ENCODE results near the gene SCRT2.
"Not testable (repeated sequence)": the region's sequence is repeated elsewhere in the genome, so short reads cannot be mapped to it uniquely, and the experiment has no call there.

DNA sequence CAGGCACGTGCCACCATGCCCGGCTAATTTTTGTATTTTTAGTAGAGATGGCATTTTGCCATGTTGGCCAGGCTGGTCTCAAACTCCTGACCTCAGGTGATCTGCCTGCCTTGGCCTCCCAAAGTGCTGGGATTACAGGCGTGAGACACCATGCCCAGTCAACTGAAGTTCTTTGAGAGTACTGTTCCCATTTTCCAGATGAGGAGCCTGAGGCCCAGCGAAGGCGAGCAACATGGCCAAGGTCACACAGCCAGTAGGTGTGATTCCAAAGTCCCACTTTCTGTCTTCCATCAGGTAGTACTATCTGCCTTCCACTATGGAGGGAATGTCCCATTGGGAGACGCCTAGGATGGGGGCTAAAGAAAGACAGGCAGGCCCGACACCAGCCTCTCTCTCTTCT lies 49.2 kb upstream of the SCRT2 start:
- not testable (repeated sequence) for TF ChIP-seq POLR2A, POLR2AphosphoS5 (IDR thresholded peaks at IDR 0.05; ENCODE audit: low read depth, low read length)

All from GM12891 (cell line).